LNCaP clone FGC (cell line): ENCODE results near the gene PAX9.

Source experiments
- DNase-seq: peaks from one replicate; pipeline ENCODE4 v3.0.0-alpha.2; 2011; ENCODE audit warnings: low read depth
- H3K4me3 ChIP-seq: 2 replicates; pipeline ENCODE4 v1.5.1; 2011; ENCODE audit warnings: mild to moderate bottlenecking, low read depth, low read length, control low read depth
- CTCF ChIP-seq: IDR thresholded peaks from 2 replicates; pipeline ENCODE4 v1.5.1; 2012; ENCODE audit warnings: mild to moderate bottlenecking; ENCODE audit not compliant: control insufficient read depth, insufficient read depth; ENCODE audit errors: extremely low read depth

PAX9 gene

GRCh38 chr14:36674659-36675058, 13.0 kb downstream of the PAX9 start:
- no peak for TF ChIP-seq CTCF
- no peak for DNase-seq

GRCh38 chr14:36675581-36675980, 13.9 kb downstream of the PAX9 start:
- DNase-seq, result no peak
- H3K4me3 ChIP-seq, result no peak overlapping the region
- TF ChIP-seq CTCF, result no peak

More at GRCh38 chr14:36674659-36675058, 13.0 kb downstream of the PAX9 start:
- no peak overlapping the region for H3K4me3 ChIP-seq

- no peak overlapping the region for H3K4me3 ChIP-seq
- no peak for TF ChIP-seq CTCF
- DNase-seq, result no peak
These were observed 14.6 kb downstream of the PAX9 start for GRCh38 chr14:36676236-36676635.

- DNase-seq, result no peak
- H3K4me3 ChIP-seq, result no peak overlapping the region
- TF ChIP-seq CTCF, result no peak
These were observed 20.7 kb downstream of the PAX9 start for GRCh38 chr14:36682338-36682737.

- DNase-seq, result peak; percentile 80
- no peak for TF ChIP-seq CTCF
- peak overlapping the region; percentile 9 for H3K4me3 ChIP-seq
These were observed 21.5 kb downstream of the PAX9 start for GRCh38 chr14:36683083-36683724.

GRCh38 chr14:36684946-36685345, 23.3 kb downstream of the PAX9 start:
- DNase-seq, result no peak
- TF ChIP-seq CTCF, result no peak
- H3K4me3 ChIP-seq, result no peak overlapping the region
